NCI-H2227 (cell line): Measurements from ENCODE around the gene MTTP.

Experiments
- DNase-seq: peaks from one replicate; lab custom pipeline; 2025; ENCODE audit not compliant: unreplicated experiment; lab: John Stamatoyannopoulos, UW

MTTP gene

GRCh38 chr4:99637174-99637573 lies 62.5 kb downstream of the MTTP start:
- DNase-seq = no peak

- DNase-seq = no peak
Measured at GRCh38 chr4:99640676-99641075, 66.1 kb downstream of the MTTP start.

GRCh38 chr4:99642725-99643489 lies 68.3 kb downstream of the MTTP start:
- no peak for DNase-seq

GRCh38 chr4:99644453-99644852 lies 69.8 kb downstream of the MTTP start:
- DNase-seq = no peak

- no peak for DNase-seq
Measured at GRCh38 chr4:99645036-99645435, 70.4 kb downstream of the MTTP start.

GRCh38 chr4:99645638-99646037 lies 71.0 kb downstream of the MTTP start:
- no peak for DNase-seq

- no peak for DNase-seq
Measured at GRCh38 chr4:99647071-99647470, 72.4 kb downstream of the MTTP start.

- DNase-seq = no peak
Measured at GRCh38 chr4:99648321-99648720, 73.7 kb downstream of the MTTP start.

GRCh38 chr4:99649208-99649607 lies 74.6 kb downstream of the MTTP start:
- no peak for DNase-seq

GRCh38 chr4:99649778-99650177 lies 75.2 kb downstream of the MTTP start:
- DNase-seq = no peak

- DNase-seq = no peak
Measured at GRCh38 chr4:99651016-99651769, 76.6 kb downstream of the MTTP start.

- DNase-seq = no peak
Measured at GRCh38 chr4:99651811-99652485, 77.3 kb downstream of the MTTP start.

- no peak for DNase-seq
Measured at GRCh38 chr4:99652596-99653436, 78.2 kb downstream of the MTTP start.

GRCh38 chr4:99653916-99654315 lies 79.3 kb downstream of the MTTP start:
- no peak for DNase-seq

- DNase-seq = no peak
Measured at GRCh38 chr4:99654361-99654761, 79.7 kb downstream of the MTTP start.

GRCh38 chr4:99655308-99656081 lies 80.9 kb downstream of the MTTP start:
- DNase-seq = no peak

GRCh38 chr4:99657798-99658197 lies 83.2 kb downstream of the MTTP start, which contains the start of gene C4orf54:
Gene C4orf54, minus strand, starts transcription at chr4:99657828. Its CDS starts 3,180 bp downstream, at chr4:99654648.
- DNase-seq = no peak

GRCh38 chr4:99658666-99659065 lies 84.0 kb downstream of the MTTP start:
- no peak for DNase-seq

GRCh38 chr4:99661907-99662306 lies 87.3 kb downstream of the MTTP start:
- DNase-seq = no peak

GRCh38 chr4:99664716-99665115 lies 90.1 kb downstream of the MTTP start:
- DNase-seq = no peak
